Measurements from ENCODE around the gene ZNF618. TPM values are rescaled to one million over a fixed set of nuclear protein-coding genes. Genes with fewer than 3 reads are reported as not detected.

Gene ZNF618
- total RNA-seq, 1 experiment from 2014 or later: 1.8 TPM

DNA sequence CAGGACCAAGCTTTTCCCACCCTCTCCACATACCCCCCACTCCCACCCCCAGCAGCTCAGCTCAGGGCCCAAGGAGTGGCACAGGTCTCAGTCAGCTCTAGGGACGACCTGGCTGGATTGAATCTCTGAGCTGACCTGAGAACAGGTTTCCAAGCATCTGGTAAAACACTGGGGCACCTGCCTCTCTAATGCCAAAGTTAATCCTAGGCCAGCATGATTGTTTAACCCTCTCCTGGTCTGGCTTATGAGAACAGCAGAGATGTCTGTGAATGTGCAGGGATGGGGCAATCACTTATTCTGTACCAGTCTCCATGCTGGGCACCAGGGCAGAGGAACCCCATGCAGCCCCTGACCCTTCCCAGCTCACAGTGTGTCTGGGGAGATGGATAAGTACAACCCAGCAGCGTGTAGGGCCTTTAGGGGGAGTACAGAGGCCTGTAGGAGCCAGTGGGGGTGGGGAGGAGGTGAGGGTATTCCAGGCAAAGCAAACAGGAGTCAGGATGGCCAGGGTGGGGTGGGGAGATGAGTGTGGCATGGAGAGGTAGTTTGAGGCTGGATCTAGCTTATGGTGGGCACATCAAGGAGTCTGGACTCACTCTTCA is 223.7 kb downstream of the ZNF618 start:
- ChIA-PET CTCF (interaction anchor here (0.6 to 0.9 kb wide), 2 partner anchors 17 to 221 kb away, joined by 3 read pairs; no protein-coding TSS in a partner anchor), POLR2A (no interaction called here)
- Histone ChIP-seq H3K36me3 (ENCODE audit: control insufficient read depth, insufficient read depth, low read length) (no peaks in the 10 kb centered on the region), H3K9me3 (ENCODE audit: control insufficient read depth, insufficient read depth, low read depth, low read length) (no peaks in the 10 kb centered on the region), H3K27ac (ENCODE audit: low read length) (no peak overlapping the region), H3K4me3 (ENCODE audit: low read depth in 2 of 2, low read length in 2 of 2) (no peak overlapping the region), H3K27me3 (ENCODE audit: control insufficient read depth, insufficient read depth, low read length) (no peaks in the 10 kb centered on the region; the same call in 1 of the 2 replicates), H3K4me1 (ENCODE audit: control insufficient read depth, insufficient read depth, low read length) (no peaks in the 10 kb centered on the region)
- intact Hi-C loops (cut with micrococcal nuclease; ENCODE audit: unreplicated experiment) (no loop called here), in situ Hi-C loops (cut with HindIII; ENCODE audit: low pct_unique_long_range_greater_than_20kb, low sequenced_read_pairs) (no loop called here)
- TF ChIP-seq TCF7L2 (IDR thresholded peaks at IDR 0.05; ENCODE audit: low read depth, low read length): no peak
- no peak for TF ChIP-seq SIN3A (IDR thresholded peaks at IDR 0.05; ENCODE audit: borderline replicate concordance, insufficient read depth, low read depth, low read length)
- no peak for TF ChIP-seq POLR2AphosphoS5 (IDR thresholded peaks at IDR 0.05; ENCODE audit: low read depth, low read length)
- TF ChIP-seq, protein P1, sequence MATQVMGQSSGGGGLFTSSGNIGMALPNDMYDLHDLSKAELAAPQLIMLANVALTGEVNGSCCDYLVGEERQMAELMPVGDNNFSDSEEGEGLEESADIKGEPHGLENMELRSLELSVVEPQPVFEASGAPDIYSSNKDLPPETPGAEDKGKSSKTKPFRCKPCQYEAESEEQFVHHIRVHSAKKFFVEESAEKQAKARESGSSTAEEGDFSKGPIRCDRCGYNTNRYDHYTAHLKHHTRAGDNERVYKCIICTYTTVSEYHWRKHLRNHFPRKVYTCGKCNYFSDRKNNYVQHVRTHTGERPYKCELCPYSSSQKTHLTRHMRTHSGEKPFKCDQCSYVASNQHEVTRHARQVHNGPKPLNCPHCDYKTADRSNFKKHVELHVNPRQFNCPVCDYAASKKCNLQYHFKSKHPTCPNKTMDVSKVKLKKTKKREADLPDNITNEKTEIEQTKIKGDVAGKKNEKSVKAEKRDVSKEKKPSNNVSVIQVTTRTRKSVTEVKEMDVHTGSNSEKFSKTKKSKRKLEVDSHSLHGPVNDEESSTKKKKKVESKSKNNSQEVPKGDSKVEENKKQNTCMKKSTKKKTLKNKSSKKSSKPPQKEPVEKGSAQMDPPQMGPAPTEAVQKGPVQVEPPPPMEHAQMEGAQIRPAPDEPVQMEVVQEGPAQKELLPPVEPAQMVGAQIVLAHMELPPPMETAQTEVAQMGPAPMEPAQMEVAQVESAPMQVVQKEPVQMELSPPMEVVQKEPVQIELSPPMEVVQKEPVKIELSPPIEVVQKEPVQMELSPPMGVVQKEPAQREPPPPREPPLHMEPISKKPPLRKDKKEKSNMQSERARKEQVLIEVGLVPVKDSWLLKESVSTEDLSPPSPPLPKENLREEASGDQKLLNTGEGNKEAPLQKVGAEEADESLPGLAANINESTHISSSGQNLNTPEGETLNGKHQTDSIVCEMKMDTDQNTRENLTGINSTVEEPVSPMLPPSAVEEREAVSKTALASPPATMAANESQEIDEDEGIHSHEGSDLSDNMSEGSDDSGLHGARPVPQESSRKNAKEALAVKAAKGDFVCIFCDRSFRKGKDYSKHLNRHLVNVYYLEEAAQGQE (IDR thresholded peaks at IDR 0.05; ENCODE audit: insufficient read depth in 1 of 2, low read depth in 2 of 2, low read length in 1 of 2): no peak
- TF ChIP-seq, protein P2, sequence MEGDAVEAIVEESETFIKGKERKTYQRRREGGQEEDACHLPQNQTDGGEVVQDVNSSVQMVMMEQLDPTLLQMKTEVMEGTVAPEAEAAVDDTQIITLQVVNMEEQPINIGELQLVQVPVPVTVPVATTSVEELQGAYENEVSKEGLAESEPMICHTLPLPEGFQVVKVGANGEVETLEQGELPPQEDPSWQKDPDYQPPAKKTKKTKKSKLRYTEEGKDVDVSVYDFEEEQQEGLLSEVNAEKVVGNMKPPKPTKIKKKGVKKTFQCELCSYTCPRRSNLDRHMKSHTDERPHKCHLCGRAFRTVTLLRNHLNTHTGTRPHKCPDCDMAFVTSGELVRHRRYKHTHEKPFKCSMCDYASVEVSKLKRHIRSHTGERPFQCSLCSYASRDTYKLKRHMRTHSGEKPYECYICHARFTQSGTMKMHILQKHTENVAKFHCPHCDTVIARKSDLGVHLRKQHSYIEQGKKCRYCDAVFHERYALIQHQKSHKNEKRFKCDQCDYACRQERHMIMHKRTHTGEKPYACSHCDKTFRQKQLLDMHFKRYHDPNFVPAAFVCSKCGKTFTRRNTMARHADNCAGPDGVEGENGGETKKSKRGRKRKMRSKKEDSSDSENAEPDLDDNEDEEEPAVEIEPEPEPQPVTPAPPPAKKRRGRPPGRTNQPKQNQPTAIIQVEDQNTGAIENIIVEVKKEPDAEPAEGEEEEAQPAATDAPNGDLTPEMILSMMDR (IDR thresholded peaks at IDR 0.05): no peak
- ATAC-seq (no peak), DNase-seq (ENCODE audit: low read depth, low spot score) (no peak)
- no TSS peak for BruUV-seq (replicated peaks)

DNA sequence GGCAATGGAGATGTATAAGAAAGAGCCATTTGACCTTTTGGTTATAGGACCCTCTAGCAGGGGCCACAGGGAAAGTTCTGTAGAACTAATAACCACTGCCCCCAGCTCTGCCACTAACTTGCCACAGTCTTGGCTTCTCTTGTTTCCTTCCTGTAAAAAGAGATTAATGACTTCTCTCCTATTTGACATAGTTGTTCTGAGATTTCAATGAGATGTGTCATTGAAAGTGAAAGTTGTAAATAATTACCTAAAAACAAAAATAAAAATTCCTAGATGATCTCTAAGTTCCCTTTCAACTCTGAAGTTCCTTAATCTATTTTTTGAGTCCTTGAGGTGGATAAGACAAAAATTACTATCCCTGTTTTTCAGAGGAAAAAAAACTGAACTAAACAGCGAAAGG is 224.4 kb downstream of the ZNF618 start:
- no peak overlapping the region for H3K27ac ChIP-seq (ENCODE audit: low read length)
- H3K36me3 ChIP-seq (ENCODE audit: control insufficient read depth, insufficient read depth, low read length): no peaks in the 10 kb centered on the region
- in situ Hi-C loops (cut with HindIII; ENCODE audit: low pct_unique_long_range_greater_than_20kb, low sequenced_read_pairs) (no loop called here), intact Hi-C loops (cut with micrococcal nuclease; ENCODE audit: unreplicated experiment) (no loop called here)
- H3K27me3 ChIP-seq (ENCODE audit: control insufficient read depth, insufficient read depth, low read length): peaks cover 5% of the 10 kb centered on the region; the same call in 1 of the 2 replicates
- ChIA-PET CTCF (interaction anchor here (0.6 kb wide), 1 partner anchor 220 kb away, joined by 3 read pairs; no protein-coding TSS in a partner anchor), POLR2A (no interaction called here)
- TF ChIP-seq SIN3A (IDR thresholded peaks at IDR 0.05; ENCODE audit: borderline replicate concordance, insufficient read depth, low read depth, low read length) (no peak), TCF7L2 (IDR thresholded peaks at IDR 0.05; ENCODE audit: low read depth, low read length) (no peak), POLR2AphosphoS5 (IDR thresholded peaks at IDR 0.05; ENCODE audit: low read depth, low read length) (no peak)
- TF ChIP-seq, protein P1 (IDR thresholded peaks at IDR 0.05; ENCODE audit: insufficient read depth in 1 of 2, low read depth in 2 of 2, low read length in 1 of 2): no peak
- TF ChIP-seq, protein P2 (IDR thresholded peaks at IDR 0.05): no peak
- H3K4me3 ChIP-seq (ENCODE audit: low read depth in 2 of 2, low read length in 2 of 2): no peak overlapping the region
- DNase-seq (ENCODE audit: low read depth, low spot score): no peak
- H3K4me1 ChIP-seq (ENCODE audit: control insufficient read depth, insufficient read depth, low read length): no peaks in the 10 kb centered on the region
- no TSS peak for BruUV-seq (replicated peaks)
- ATAC-seq: no peak
- no peaks in the 10 kb centered on the region for H3K9me3 ChIP-seq (ENCODE audit: control insufficient read depth, insufficient read depth, low read depth, low read length)

Measured in Panc1 (cell line).